Glutamatergic neuron (in vitro differentiated cells): Measurements from ENCODE around the gene TTC39C. TPM values are rescaled to one million over a fixed set of nuclear protein-coding genes. Genes with fewer than 3 reads are reported as not detected.

Experiments used
- DNase-seq: peaks from one replicate; pipeline ENCODE4 v3.0.0; 2022
- H3K27ac Mint-ChIP-seq: one replicate; pipeline ENCODE4 v1.8.0; 2020; ENCODE audit warnings: mild to moderate bottlenecking, mixed read lengths, inconsistent platforms; ENCODE audit not compliant: unreplicated experiment
- H3K27me3 Mint-ChIP-seq: one replicate; pipeline ENCODE4 v1.8.0; 2020; ENCODE audit warnings: mild to moderate bottlenecking, moderate library complexity, mixed read lengths, inconsistent platforms; ENCODE audit not compliant: unreplicated experiment
- H3K36me3 Mint-ChIP-seq: one replicate; pipeline ENCODE4 v1.8.0; 2020; ENCODE audit warnings: mild to moderate bottlenecking, mixed read lengths, inconsistent platforms; ENCODE audit not compliant: unreplicated experiment
- H3K4me1 Mint-ChIP-seq: one replicate; pipeline ENCODE4 v1.8.0; 2020; ENCODE audit warnings: mild to moderate bottlenecking, low read depth, mixed read lengths, inconsistent platforms; ENCODE audit not compliant: unreplicated experiment
- H3K4me3 Mint-ChIP-seq: one replicate; pipeline ENCODE4 v1.8.0; 2020; ENCODE audit warnings: mild to moderate bottlenecking, mixed read lengths, inconsistent platforms; ENCODE audit not compliant: unreplicated experiment
- H3K9me3 Mint-ChIP-seq: one replicate; pipeline ENCODE4 v1.8.0; 2020; ENCODE audit warnings: mild to moderate bottlenecking, moderate library complexity, mixed read lengths, inconsistent platforms; ENCODE audit not compliant: unreplicated experiment
- total RNA-seq: library from RNA; stranded (reverse); fragmentation: NEBNext Ultra II Directional; extraction: Animal tissue kit (Norgen Biotek cat#: 25700); gene quantifications from one replicate; pipeline ENCODE4 v1.2.1, GENCODE V29; 2021; ENCODE audit not compliant: unreplicated experiment
- TF ChIP-seq, protein P1 (sequence below): fragments of 200-600 bp; sonication (generic); IDR thresholded peaks from one replicate; pipeline ENCODE4 v1.5.0; 2021; ENCODE audit not compliant: partially characterized antibody, unreplicated experiment

Gene TTC39C
- total RNA-seq, 1 donor from 2014 or later: 29.2 TPM

DNA sequence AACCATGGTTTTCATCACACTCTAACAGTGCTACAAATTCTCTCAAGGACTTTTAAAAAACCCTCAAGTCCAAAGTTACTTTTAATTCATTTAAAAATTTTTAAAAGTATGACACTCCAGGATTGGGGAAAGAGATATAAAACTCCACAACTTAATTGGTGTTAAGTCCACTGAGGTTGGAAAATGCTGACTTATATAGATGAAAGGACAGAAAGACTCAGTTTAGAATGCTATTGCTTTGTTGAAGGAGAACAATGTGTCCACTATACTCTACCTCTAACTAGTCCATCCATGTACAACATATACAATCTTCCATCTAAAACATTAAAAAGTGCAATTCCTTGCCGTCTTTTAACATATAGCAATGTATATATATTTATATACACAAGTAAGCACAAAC lies 165.5 kb downstream of the TTC39C start:
- H3K27ac Mint-ChIP-seq: no peak overlapping the region
- peaks cover 2% of the 10 kb centered on the region for H3K27me3 Mint-ChIP-seq
- no peak for DNase-seq
- H3K4me1 Mint-ChIP-seq: no peaks in the 10 kb centered on the region
- H3K4me3 Mint-ChIP-seq: no peak overlapping the region
- no peaks in the 10 kb centered on the region for H3K36me3 Mint-ChIP-seq
- H3K9me3 Mint-ChIP-seq: peaks cover 2% of the 10 kb centered on the region
- TF ChIP-seq, protein P1, sequence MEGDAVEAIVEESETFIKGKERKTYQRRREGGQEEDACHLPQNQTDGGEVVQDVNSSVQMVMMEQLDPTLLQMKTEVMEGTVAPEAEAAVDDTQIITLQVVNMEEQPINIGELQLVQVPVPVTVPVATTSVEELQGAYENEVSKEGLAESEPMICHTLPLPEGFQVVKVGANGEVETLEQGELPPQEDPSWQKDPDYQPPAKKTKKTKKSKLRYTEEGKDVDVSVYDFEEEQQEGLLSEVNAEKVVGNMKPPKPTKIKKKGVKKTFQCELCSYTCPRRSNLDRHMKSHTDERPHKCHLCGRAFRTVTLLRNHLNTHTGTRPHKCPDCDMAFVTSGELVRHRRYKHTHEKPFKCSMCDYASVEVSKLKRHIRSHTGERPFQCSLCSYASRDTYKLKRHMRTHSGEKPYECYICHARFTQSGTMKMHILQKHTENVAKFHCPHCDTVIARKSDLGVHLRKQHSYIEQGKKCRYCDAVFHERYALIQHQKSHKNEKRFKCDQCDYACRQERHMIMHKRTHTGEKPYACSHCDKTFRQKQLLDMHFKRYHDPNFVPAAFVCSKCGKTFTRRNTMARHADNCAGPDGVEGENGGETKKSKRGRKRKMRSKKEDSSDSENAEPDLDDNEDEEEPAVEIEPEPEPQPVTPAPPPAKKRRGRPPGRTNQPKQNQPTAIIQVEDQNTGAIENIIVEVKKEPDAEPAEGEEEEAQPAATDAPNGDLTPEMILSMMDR: no peak

DNA sequence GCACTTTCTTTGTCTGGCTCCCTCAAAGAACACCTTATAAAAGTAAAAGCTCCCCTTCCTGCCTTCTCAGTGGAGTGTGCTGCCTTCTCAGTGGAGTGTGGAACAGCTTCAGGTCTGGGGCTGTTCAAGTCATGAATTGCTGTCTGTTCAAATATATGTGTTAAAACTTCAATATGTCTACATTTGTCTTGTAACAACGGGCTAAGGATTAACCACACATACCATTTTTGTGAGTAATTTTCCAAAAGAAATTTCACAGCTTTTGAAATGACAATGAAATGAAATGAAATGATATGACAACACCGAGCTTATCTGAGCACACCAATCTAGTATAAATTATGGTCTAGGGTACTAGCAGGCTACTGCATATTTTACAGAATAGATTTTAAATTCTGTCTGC lies 167.3 kb downstream of the TTC39C start:
- H3K27ac Mint-ChIP-seq: no peak overlapping the region
- H3K27me3 Mint-ChIP-seq: peaks cover 2% of the 10 kb centered on the region
- peaks cover 2% of the 10 kb centered on the region for H3K9me3 Mint-ChIP-seq
- TF ChIP-seq, protein P1: no peak
- H3K4me3 Mint-ChIP-seq: no peak overlapping the region
- DNase-seq: no peak
- H3K36me3 Mint-ChIP-seq: no peaks in the 10 kb centered on the region
- H3K4me1 Mint-ChIP-seq: no peaks in the 10 kb centered on the region

Other genes with a start within 250 kb of the TTC39C start
- 14.0 TPM for gene CABYR, start 124.3 kb downstream of the TTC39C start, total RNA-seq